Measurements from ENCODE around the gene CEP126.

Gene CEP126

GRCh38 chr11:101914738-101915426 is at the start of gene CEP126:
CEP126 (plus strand) TSS chr11:101915010; CDS start chr11:101915285, 275 bp downstream.
- DNase-seq: peak; percentile 94

- DNase-seq: no peak
These were observed 48.0 kb upstream of the CEP126 start for GRCh38 chr11:101866619-101867491.

- no peak for DNase-seq
These were observed 46.9 kb upstream of the CEP126 start for GRCh38 chr11:101867951-101868350.

GRCh38 chr11:101870510-101870909 is 44.3 kb upstream of the CEP126 start:
- no peak for DNase-seq

GRCh38 chr11:101872171-101872882 is 42.5 kb upstream of the CEP126 start:
- no peak for DNase-seq

GRCh38 chr11:101880222-101880621 is 34.6 kb upstream of the CEP126 start:
- DNase-seq: no peak

- DNase-seq: no peak
These were observed 33.2 kb upstream of the CEP126 start for GRCh38 chr11:101881586-101881985.

- DNase-seq: no peak
These were observed 29.2 kb upstream of the CEP126 start for GRCh38 chr11:101885631-101886030.

- DNase-seq: no peak
These were observed 25.0 kb upstream of the CEP126 start for GRCh38 chr11:101889767-101890166.

- DNase-seq: no peak
These were observed 20.3 kb upstream of the CEP126 start for GRCh38 chr11:101894505-101894904.

GRCh38 chr11:101907815-101908214 is 7.0 kb upstream of the CEP126 start:
- DNase-seq: no peak

GRCh38 chr11:101909087-101909486 is 5.7 kb upstream of the CEP126 start:
- DNase-seq: no peak

GRCh38 chr11:101912823-101913284 is 2.0 kb upstream of the CEP126 start:
- no peak for DNase-seq

GRCh38 chr11:101913656-101914055 is 1.2 kb upstream of the CEP126 start:
- no peak for DNase-seq

GRCh38 chr11:101914341-101914737 is 471 bp upstream of the CEP126 start:
- no peak for DNase-seq

- peak; percentile 35 for DNase-seq
These were observed 1.0 kb downstream of the CEP126 start for GRCh38 chr11:101915791-101916291.

GRCh38 chr11:101916422-101916821 is 1.6 kb downstream of the CEP126 start, which contains the start of gene ANGPTL5:
ANGPTL5 (minus strand) TSS chr11:101916522; CDS start chr11:101907909, 8,613 bp downstream.
- no peak for DNase-seq

- DNase-seq: no peak
These were observed 2.4 kb downstream of the CEP126 start for GRCh38 chr11:101917226-101917625.

- DNase-seq: no peak
These were observed 6.2 kb downstream of the CEP126 start for GRCh38 chr11:101920992-101921391.

GRCh38 chr11:101923554-101923953 is 8.7 kb downstream of the CEP126 start:
- DNase-seq: no peak

- no peak for DNase-seq
These were observed 14.6 kb downstream of the CEP126 start for GRCh38 chr11:101929294-101929915.

GRCh38 chr11:101931692-101932091 is 16.9 kb downstream of the CEP126 start:
- no peak for DNase-seq

Data from CD4-positive, alpha-beta T cell treated with Interleukin-17A for 1 hour (primary cell).